Progenitor cell of endocrine pancreas (in vitro differentiated cells): ENCODE results near the gene THAP9. TPM values are rescaled to one million over a fixed set of nuclear protein-coding genes. Genes with fewer than 3 reads are reported as not detected.
"Not testable (repeated sequence)": the region's sequence is repeated elsewhere in the genome, so short reads cannot be mapped to it uniquely, and the experiment has no call there.

Source experiments
- DNase-seq: peaks from one replicate; pipeline ENCODE4 v3.0.0; 2021; ENCODE audit warnings: low spot score; ENCODE audit not compliant: unreplicated experiment
- H3K27ac Mint-ChIP-seq: 2 replicates; pipeline ENCODE4 v1.8.0; 2021; ENCODE audit warnings: mild to moderate bottlenecking, moderate library complexity, mixed read lengths
- H3K27me3 Mint-ChIP-seq: 2 replicates; pipeline ENCODE4 v1.8.0; 2021; ENCODE audit warnings: mixed read lengths
- H3K36me3 Mint-ChIP-seq: 2 replicates; pipeline ENCODE4 v1.8.0; 2022; ENCODE audit warnings: mixed read lengths; ENCODE audit not compliant: insufficient read depth
- H3K4me1 Mint-ChIP-seq: 2 replicates; pipeline ENCODE4 v1.8.0; 2021; ENCODE audit warnings: low read depth, mixed read lengths
- H3K4me3 Mint-ChIP-seq: 2 replicates; pipeline ENCODE4 v1.8.0; 2021; ENCODE audit warnings: low read depth, mild to moderate bottlenecking, moderate library complexity, mixed read lengths
- H3K9me3 Mint-ChIP-seq: 2 replicates; pipeline ENCODE4 v1.8.0; 2021; ENCODE audit warnings: low read depth, mixed read lengths
- CTCF ChIP-seq: fragments of 200-600 bp; sonication (generic); IDR thresholded peaks from one replicate; pipeline ENCODE4 v1.5.0; 2021; ENCODE audit warnings: antibody characterized with exemption, mild to moderate bottlenecking; ENCODE audit not compliant: unreplicated experiment
- total RNA-seq: library from RNA; stranded (reverse); gene quantifications from 2 replicates; pipeline ENCODE4 v1.2.1, GENCODE V29; 2021

Gene THAP9
- total RNA-seq, 1 donor from 2014 or later: 14.0 TPM

DNA sequence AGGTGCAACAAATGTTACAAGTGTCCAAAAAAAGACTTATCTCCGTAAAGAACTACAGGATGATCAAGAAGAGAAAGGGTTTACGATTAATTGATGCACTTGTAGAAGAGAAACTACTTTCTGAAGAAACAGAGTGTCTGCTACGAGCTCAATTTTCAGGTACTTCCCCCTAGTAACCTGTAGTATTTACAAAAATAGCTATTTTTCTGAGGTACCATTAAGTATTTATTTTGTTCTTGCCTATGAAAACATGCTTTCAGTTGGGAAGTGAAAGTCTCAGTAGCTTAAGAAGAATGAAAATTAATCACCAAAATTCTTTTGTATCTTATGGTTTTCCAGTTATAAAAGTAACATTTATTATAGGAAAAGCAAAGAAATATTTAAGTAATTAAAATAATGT, 5.9 kb downstream of the THAP9 start:
- Mint-ChIP-seq H3K27me3 (no peaks in the 10 kb centered on the region), H3K27ac (no peak overlapping the region), H3K4me3 (no peak overlapping the region), H3K4me1 (peaks cover 2% of the 10 kb centered on the region), H3K9me3 (no peaks in the 10 kb centered on the region), H3K36me3 (peaks cover 13% of the 10 kb centered on the region)
- no peak for DNase-seq
- no peak for TF ChIP-seq CTCF

DNA sequence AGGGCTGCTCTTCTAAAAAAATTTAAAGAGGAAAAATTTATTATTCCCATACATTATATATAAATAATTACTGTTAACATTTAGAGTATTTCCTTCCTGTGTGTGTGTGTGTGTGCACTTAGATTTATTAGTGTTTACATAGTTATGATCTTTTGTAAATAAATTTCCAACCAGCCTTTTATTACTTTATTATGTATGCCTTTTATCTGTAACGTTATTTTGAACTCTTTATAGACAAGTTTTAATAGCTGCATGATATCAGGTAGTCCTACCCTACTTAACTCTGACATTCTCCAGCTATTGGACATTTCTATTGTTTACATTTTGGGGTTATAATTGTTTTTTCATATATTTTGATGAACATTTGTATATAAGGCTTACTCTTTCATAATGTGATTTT, 8.8 kb downstream of the THAP9 start:
- no peaks in the 10 kb centered on the region for H3K27me3 Mint-ChIP-seq
- TF ChIP-seq CTCF: no peak
- H3K4me3 Mint-ChIP-seq: no peak overlapping the region
- peaks cover 18% of the 10 kb centered on the region for H3K36me3 Mint-ChIP-seq
- no peak overlapping the region for H3K27ac Mint-ChIP-seq
- H3K9me3 Mint-ChIP-seq: no peaks in the 10 kb centered on the region
- DNase-seq: no peak
- H3K4me1 Mint-ChIP-seq: no peaks in the 10 kb centered on the region

GRCh38 chr4:82913305-82913704, 12.8 kb downstream of the THAP9 start:
- Mint-ChIP-seq H3K27ac (no peak overlapping the region), H3K27me3 (no peaks in the 10 kb centered on the region), H3K4me3 (no peak overlapping the region), H3K4me1 (no peaks in the 10 kb centered on the region), H3K36me3 (peaks cover 14% of the 10 kb centered on the region), H3K9me3 (no peaks in the 10 kb centered on the region)
- DNase-seq: no peak
- TF ChIP-seq CTCF: no peak

GRCh38 chr4:82913968-82914367, 13.4 kb downstream of the THAP9 start:
- not testable (repeated sequence) for H3K27me3 Mint-ChIP-seq, H3K4me1 Mint-ChIP-seq, DNase-seq, H3K27ac Mint-ChIP-seq, H3K4me3 Mint-ChIP-seq, H3K9me3 Mint-ChIP-seq
- peaks cover 14% of the 10 kb centered on the region for H3K36me3 Mint-ChIP-seq

DNA sequence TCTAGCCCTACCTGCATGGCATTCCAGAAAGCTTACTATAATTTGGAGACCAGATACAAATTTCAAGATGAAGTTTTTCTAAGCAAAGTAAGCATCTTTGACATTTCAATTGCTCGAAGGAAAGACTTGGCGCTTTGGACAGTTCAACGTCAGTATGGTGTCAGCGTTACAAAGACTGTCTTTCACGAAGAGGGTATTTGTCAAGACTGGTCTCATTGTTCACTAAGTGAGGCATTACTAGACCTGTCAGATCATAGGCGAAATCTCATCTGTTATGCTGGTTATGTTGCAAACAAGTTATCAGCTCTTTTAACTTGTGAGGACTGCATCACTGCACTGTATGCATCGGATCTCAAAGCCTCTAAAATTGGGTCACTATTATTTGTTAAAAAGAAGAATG, 17.6 kb downstream of the THAP9 start:
- no peaks in the 10 kb centered on the region for H3K9me3 Mint-ChIP-seq
- H3K27me3 Mint-ChIP-seq: no peaks in the 10 kb centered on the region
- H3K4me1 Mint-ChIP-seq: no peaks in the 10 kb centered on the region
- no peak overlapping the region for H3K27ac Mint-ChIP-seq
- no peak overlapping the region for H3K4me3 Mint-ChIP-seq
- no peak for TF ChIP-seq CTCF
- DNase-seq: no peak
- peaks cover 8% of the 10 kb centered on the region for H3K36me3 Mint-ChIP-seq

DNA sequence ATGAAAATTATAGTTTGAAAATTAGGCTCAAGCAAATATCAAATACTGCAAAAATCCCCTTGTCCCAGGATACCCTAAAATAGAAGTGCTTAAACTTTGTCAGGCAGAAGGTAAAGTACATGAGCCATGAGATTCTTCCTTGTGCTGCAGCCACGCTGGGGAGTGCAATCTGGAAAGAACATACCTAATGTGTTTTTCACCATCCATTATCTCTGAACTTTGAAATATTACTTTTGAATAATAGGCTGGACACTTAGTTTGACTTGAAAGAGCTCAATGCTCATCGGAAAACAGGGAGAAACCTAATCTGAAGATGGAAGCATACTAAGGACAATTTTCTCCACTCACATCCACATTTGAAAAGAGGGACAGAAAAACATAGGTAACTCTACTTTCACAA, 18.9 kb downstream of the THAP9 start:
- Mint-ChIP-seq H3K36me3 (peaks cover 6% of the 10 kb centered on the region), H3K27ac (no peak overlapping the region), H3K4me3 (no peak overlapping the region), H3K9me3 (no peaks in the 10 kb centered on the region), H3K27me3 (no peaks in the 10 kb centered on the region), H3K4me1 (no peaks in the 10 kb centered on the region)
- no peak for TF ChIP-seq CTCF
- no peak for DNase-seq
